Liver (tissue), 3 donors: Measurements from ENCODE around the gene KCNQ1.

ENCODE experiments used
- FOXA1 ChIP-seq: IDR thresholded peaks from 2 replicates; pipeline ENCODE4 v1.6.1; 2016; ENCODE audit warnings: antibody characterized with exemption
- GABPA ChIP-seq, 2 donors: IDR thresholded peaks in 1 of 2; conservative IDR thresholded peaks in 1 of 2; 2 replicates each; pipeline ENCODE4 v1.6.1; 2016; ENCODE audit warnings: antibody characterized with exemption in 2 of 2, mild to moderate bottlenecking in 1 of 2, moderate library complexity in 1 of 2
- JUND ChIP-seq, 2 donors: IDR thresholded peaks; 2 replicates each; pipeline ENCODE4 v1.6.1; 2016; ENCODE audit warnings: antibody characterized with exemption in 2 of 2
- MAX ChIP-seq: IDR thresholded peaks from 2 replicates; pipeline ENCODE4 v1.6.1; 2016; ENCODE audit warnings: antibody characterized with exemption
- RAD21 ChIP-seq, 2 donors: IDR thresholded peaks; 2 replicates each; pipeline ENCODE4 v1.6.1; 2016; ENCODE audit warnings: antibody characterized with exemption in 2 of 2, mild to moderate bottlenecking in 2 of 2
- REST ChIP-seq: IDR thresholded peaks from 2 replicates; pipeline ENCODE4 v1.6.1; 2016; ENCODE audit warnings: antibody characterized with exemption, mild to moderate bottlenecking
- RXRA ChIP-seq, 2 donors: IDR thresholded peaks; 2 replicates each; pipeline ENCODE4 v1.6.1; 2017 to 2018; ENCODE audit warnings: antibody characterized with exemption in 2 of 2, mild to moderate bottlenecking in 1 of 2
- SP1 ChIP-seq: IDR thresholded peaks from 2 replicates; pipeline ENCODE4 v1.6.1; 2018; ENCODE audit warnings: antibody characterized with exemption, mild to moderate bottlenecking
- TAF1 ChIP-seq: conservative IDR thresholded peaks from 2 replicates; pipeline ENCODE4 v1.6.1; 2016; ENCODE audit warnings: antibody characterized with exemption, mild to moderate bottlenecking
- YY1 ChIP-seq: IDR thresholded peaks from 2 replicates; pipeline ENCODE4 v1.6.1; 2016; ENCODE audit warnings: antibody characterized with exemption, mild to moderate bottlenecking
- ZBTB33 ChIP-seq: IDR thresholded peaks from 2 replicates; pipeline ENCODE4 v1.6.1; 2016; ENCODE audit warnings: antibody characterized with exemption
- TF ChIP-seq, protein P1 (sequence below): fragments of 150-350 bp; IDR thresholded peaks from 2 replicates; pipeline ENCODE4 v1.5.1; 2017; ENCODE audit warnings: improper control_type of control experiment, low read depth, low read length; ENCODE audit not compliant: missing input control
- donor health status: healthy.
- donor health status: healthy.

DNA sequence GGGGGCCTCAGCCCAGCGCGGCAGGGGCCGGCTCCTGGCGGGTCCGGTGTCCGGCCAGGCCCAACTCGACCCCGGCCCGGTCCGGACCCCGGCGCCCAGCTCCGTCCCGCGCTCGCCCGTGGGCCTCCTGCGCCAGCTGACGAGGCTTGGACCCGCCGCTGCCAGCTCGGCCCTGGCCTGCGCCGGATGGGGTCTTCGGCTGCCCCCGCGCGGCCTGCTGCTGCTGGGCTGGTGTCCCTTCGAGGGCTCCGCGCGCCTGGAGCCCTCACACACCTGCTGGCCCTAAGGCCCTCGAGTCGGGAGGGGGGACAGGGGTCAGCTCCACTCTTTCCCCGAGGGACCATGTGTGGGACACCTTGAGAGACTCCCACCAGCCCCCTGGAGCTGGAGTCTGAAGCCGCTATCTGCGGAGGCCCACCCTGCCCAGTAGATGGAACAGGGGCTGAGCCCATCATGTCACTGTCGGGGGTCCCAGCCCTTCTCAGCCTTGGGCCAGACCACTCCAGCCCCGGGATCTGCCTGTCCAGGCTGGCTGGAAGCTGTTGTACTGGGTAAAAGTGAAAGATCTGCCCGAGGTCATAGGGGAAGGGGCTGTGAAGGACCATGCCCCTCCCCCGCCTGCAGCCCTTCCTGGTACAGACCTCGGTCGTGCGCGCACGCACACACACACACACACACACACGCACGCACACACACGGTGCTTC is 441.5 kb downstream of the KCNQ1 start:
- no peak for TF ChIP-seq TAF1
- TF ChIP-seq, protein P1, sequence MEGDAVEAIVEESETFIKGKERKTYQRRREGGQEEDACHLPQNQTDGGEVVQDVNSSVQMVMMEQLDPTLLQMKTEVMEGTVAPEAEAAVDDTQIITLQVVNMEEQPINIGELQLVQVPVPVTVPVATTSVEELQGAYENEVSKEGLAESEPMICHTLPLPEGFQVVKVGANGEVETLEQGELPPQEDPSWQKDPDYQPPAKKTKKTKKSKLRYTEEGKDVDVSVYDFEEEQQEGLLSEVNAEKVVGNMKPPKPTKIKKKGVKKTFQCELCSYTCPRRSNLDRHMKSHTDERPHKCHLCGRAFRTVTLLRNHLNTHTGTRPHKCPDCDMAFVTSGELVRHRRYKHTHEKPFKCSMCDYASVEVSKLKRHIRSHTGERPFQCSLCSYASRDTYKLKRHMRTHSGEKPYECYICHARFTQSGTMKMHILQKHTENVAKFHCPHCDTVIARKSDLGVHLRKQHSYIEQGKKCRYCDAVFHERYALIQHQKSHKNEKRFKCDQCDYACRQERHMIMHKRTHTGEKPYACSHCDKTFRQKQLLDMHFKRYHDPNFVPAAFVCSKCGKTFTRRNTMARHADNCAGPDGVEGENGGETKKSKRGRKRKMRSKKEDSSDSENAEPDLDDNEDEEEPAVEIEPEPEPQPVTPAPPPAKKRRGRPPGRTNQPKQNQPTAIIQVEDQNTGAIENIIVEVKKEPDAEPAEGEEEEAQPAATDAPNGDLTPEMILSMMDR = no peak
- TF ChIP-seq REST = no peak
- TF ChIP-seq JUND (IDR thresholded peaks at IDR 0.05) = no peak
- TF ChIP-seq MAX = no peak
- no peak for TF ChIP-seq YY1
- TF ChIP-seq SP1 = no peak
- TF ChIP-seq RAD21 (IDR thresholded peaks at IDR 0.05) = no peak
- TF ChIP-seq ZBTB33 = no peak
- TF ChIP-seq GABPA (IDR thresholded peaks at IDR 0.05 in 1 of 2, conservative IDR thresholded peaks at IDR 0.05 in 1 of 2) = no peak
- TF ChIP-seq FOXA1 = no peak
- no peak for TF ChIP-seq RXRA (IDR thresholded peaks at IDR 0.05)
